GM19397 (cell line): Measurements from ENCODE around the gene ASB10.

Source experiments
- ATAC-seq: cut with Tn5 transposase; IDR thresholded peaks from one replicate; pipeline ENCODE4 v1.9.1; 2021; ENCODE audit warnings: mild to moderate bottlenecking, moderate library complexity; ENCODE audit not compliant: unreplicated experiment

Gene ASB10, protein sequence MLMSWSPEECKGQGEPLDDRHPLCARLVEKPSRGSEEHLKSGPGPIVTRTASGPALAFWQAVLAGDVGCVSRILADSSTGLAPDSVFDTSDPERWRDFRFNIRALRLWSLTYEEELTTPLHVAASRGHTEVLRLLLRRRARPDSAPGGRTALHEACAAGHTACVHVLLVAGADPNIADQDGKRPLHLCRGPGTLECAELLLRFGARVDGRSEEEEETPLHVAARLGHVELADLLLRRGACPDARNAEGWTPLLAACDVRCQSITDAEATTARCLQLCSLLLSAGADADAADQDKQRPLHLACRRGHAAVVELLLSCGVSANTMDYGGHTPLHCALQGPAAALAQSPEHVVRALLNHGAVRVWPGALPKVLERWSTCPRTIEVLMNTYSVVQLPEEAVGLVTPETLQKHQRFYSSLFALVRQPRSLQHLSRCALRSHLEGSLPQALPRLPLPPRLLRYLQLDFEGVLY

DNA sequence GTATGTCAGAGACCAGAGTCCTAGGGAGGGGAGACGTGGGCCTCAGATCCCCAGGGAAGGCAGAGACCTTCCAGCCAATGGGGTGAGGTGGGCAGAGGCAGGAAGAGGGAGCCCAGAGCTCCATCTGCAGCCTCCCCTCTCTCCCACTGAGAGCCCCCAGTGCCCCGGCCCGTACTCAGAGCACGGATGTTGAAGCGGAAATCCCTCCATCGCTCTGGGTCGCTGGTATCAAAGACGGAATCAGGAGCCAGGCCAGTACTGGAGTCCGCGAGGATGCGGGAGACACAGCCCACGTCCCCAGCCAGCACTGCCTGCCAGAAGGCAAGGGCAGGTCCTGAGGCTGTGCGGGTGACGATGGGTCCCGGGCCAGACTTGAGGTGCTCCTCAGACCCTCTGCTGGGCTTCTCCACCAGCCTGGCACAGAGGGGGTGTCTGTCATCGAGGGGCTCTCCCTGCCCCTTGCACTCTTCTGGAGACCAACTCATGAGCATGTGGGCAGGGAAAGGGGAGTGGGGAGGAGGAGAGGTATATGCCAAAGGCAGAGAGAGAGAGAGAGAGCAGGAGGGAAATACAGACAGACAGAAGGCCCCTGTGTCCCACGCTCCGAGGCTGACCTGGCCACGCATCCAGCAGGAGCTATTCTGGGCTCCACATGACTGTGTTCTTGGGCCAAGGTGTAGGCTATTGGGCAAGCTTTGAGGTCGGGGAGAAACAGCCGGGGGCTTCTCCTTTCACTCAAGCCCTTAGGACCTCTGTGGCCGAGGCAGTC is at the start of gene ASB10:
TSS of gene ASB10 (minus strand) at position 611 of the 769 bp plus-strand sequence. CDS start at position 491, 120 bp downstream.
- ATAC-seq: no peak

DNA sequence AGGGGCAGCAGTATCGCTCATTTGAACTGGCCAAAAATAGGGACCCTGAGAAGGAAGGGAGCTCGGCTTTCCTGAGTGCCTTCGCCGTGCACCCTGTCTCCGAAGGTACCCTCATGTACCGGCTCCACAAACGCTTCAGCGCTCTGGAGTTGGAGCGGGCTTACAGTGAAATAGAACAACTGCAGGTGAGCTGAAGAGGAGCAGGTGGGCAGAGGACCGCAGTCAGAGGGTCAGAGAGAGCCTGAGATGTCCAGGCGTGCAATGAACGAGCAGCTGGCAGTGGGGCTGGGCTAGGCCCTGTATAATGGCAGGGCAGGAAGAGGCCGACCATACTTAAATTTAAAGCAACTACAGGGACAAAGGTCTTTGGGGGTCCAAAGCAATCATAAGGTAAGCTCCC is 49.4 kb upstream of the ASB10 start:
- no peak for ATAC-seq

DNA sequence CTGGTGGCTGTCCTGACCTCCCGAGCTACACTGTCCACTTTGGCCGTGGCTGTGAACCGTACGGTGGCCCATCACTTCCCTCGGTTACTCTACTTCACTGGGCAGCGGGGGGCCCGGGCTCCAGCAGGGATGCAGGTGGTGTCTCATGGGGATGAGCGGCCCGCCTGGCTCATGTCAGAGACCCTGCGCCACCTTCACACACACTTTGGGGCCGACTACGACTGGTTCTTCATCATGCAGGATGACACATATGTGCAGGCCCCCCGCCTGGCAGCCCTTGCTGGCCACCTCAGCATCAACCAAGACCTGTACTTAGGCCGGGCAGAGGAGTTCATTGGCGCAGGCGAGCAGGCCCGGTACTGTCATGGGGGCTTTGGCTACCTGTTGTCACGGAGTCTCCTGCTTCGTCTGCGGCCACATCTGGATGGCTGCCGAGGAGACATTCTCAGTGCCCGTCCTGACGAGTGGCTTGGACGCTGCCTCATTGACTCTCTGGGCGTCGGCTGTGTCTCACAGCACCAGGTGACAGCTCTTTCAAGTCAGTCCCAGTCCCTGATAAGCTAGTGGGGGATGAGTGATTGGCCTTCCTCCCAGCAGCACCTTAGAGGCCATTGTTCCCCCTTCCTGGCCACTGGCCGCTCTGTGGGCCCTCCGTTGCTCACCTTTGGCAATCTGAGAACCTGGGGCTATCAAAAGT is 48.2 kb upstream of the ASB10 start:
- ATAC-seq: no peak

DNA sequence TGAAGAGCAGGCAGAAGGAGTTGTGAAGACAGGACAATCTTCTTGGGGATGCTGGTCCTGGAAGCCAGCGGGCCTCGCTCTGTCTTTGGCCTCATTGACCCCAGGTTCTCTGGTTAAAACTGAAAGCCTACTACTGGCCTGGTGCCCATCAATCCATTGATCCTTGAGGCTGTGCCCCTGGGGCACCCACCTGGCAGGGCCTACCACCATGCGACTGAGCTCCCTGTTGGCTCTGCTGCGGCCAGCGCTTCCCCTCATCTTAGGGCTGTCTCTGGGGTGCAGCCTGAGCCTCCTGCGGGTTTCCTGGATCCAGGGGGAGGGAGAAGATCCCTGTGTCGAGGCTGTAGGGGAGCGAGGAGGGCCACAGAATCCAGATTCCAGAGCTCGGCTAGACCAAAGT is 46.8 kb upstream of the ASB10 start:
- no peak for ATAC-seq

DNA sequence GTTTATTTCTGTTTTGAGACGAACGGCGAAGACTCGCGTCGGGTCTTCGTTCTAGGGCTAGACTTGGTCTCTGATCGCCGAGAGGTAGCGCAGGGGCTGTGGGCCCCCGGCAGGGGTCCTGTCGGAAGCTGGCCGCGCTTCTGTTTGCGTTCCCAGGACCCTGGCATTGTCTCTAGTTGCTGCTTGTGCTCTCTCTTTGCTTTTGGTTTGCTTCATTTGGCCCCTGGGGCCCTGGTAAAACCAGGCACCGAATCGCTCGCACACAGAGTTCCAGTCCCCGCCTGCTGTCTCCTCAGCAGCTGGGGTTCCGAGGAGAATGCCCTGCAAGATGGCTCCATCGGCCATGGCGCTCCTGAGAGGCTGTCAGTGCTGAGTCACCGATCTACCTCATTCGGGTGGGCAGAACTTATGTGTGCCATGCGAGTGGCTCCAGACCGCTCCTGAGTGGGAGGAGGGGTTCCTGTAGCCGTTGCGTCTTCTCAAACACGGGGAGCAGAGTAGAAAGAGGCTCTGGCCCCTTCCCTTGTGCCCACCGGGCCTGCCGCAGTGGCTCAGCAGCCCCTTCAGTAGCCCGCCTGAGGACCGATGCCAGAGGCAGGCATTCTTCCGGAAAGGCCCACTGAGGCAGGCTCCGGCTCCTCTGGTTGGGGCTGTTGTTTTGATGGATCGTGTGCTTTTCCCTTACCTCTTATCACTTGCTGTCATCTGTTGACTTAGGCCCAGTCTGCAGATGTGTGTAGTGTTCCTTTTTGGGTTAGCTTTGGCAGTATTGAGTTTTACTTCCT is 46.1 kb upstream of the ASB10 start:
- ATAC-seq: peak; percentile 15

DNA sequence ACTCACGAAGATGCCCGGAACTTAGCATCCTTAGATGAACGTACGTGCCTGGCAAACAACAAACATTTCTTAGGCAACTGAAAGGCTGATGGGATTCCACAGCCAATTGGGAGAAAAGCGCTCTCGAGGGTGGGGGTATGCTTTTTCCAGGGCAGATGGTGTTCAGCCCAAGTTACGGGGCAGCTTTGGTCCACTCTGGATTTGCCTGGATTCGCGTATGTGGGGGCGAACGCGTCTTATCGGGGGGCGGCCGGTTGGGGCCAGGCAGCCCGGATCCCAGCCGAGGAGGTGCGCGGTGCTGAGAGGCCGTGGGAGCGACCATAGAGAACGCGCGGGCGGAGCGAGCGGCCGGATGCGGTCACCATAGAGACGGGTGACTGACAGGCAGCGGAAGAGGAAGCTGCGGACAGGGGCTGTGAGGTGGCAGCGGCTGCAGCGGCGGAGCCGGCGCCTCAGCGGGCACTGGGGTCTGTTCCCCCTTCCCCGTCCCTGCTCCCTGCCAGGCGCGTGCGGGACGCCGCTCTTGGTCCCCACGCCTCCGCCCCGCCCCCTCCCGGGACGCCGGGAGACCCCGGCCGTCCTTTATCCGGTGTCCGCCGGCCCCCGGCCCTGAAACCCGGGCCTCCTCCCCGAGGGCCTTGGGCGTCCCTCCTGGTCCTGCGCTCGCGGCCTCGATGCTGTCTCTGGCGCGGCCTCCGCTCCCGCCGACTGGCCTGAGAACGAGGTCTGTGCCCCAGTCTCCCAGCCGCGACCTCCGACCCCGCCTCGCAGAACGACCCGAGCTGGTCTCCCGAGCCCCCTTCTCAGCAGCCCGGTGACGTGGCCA is 45.3 kb upstream of the ASB10 start, which contains the start of gene CHPF2:
TSS of gene CHPF2 (plus strand) at position 393 of the 826 bp plus-strand sequence. CDS start 1,529 bp downstream, outside the sequence.
- ATAC-seq: peak; percentile 97

DNA sequence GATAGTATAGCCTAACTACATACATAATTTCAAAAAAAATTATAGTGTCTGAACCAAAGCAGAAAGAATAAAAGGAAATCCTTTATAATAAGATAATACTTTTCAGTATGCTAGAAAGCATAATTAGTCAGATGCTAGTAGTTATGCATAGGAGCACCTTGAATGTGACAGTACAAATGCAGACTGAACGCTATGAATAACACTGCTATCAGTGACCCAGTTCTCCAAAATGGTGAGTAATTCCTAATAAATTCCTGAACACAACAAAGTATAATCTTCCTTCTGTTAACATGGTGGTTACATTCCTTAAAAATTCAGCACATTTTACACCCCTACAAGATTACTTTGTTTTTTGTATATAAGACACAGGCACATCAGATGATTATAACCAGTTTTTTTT is 44.0 kb upstream of the ASB10 start:
- ATAC-seq: no peak

DNA sequence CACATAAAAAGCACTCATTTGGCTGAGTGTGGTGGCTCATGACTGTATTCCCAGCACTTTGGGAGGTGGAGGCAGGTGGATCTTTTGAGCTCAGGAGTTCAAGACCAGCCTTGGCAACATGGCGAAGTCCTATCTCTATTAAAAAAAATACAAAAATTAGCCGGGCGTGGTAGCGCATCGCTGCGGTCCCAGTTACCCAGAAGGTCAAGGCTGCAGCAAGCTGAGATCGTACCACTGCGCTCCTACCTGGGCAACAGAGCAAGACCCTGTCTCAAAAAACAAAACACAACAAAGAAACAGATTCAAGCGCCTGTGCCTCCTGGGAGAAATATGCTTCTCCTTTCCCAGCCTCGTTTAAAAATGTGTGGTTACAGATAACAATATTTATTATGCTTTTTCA is 42.2 kb upstream of the ASB10 start:
- ATAC-seq: no peak

DNA sequence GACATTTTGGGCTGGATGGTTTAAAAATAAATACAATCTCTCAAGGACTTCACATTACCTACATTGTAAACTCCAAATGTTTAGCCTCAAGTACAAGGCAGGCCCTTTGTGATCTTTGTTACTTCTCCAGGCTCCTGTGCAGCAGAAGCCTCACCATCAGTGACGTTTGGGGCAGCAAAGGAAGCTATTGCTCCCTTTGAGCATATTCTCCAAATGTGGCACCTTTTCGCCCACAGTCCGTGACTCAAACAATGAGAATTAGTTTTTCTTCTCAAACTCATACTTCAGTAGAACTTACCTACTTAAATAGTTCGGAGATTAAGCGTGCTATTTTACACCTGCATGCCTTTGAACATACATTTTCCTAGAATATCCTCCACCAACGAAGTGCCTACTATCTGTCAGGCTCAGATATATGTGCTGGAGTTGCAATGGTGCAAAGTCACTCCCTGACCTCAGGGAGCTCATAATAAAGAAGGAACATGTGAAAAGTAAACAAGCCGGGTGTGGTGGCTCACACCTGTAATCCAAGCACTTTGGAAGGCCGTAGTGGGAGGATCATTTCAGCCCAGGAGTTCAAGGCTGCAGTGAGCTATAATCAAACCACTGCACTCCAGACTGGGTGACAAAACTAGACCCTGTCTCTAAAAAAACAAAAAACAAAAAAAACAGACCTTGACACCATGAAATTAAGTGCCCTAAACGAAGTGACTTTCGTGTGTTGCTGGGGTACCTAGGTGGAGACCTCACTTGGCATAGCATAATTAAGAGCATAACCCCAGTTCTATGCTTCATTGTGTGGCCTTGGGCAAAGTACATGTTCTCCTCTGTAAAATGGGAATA is 41.2 kb upstream of the ASB10 start:
- ATAC-seq: no peak

DNA sequence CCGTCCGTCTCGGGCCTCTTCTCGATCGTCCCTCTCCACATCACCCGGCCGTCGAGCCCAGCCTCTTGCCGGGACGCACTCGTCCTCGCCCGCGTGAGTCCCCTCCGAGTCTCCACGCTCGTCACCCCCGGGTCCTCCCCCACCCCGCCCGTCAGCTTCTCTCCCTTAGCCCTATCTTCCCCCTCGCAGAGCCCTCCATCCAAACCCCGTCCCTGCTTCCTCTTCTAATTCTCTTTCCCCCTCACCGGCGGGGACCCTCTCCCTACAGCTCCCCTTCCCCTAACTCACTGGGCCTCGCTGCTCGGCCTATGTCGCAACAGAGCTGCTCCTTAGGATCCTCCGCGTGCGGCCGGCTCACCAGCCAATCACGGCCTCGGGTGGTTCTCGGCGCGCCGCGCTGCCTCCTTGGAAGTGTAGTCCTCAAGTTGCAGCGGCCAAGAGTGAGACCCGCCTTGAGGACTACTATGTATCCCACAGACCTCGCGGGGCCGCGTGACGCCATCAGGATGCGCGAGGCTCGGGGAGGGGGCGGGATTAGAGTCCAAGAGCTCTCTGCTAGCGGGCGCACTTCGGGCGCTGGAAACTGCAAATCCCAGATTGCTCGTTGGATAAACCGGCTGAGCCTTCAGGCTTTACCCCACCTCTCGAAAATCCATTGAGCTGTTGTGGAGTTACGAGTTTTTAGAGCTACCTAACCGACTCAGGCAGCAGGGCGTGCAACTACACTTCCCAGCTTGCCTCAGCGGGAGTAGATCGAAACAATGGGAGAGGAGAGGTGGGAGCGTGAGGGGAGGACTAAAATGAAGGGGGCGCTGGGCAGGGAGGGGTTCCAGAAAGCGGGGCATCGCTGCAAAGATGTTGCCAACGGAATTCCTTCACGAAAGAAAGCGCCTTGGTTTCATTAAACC is 40.1 kb upstream of the ASB10 start, which contains the start of gene ABCF2:
TSS of gene ABCF2 (minus strand) at position 331 of the 908 bp plus-strand sequence. CDS start 747 bp downstream, outside the sequence.
- peak; percentile 98 for ATAC-seq

DNA sequence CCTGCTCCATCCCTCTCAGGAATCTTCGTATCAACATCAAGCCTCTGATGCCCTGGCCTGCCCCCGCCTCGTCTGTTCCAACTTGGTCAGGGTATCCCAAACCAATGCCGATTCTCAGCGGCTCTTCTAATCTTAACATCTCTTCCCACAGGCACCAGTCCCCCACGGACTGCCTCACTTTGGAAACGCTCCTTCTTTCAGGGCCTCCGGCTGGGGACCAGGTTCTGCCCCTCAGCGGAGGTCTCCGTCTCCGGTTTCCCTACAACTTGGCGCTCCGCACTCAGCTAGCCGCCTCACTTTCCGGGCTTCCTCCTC is 39.5 kb upstream of the ASB10 start:
- no peak for ATAC-seq

DNA sequence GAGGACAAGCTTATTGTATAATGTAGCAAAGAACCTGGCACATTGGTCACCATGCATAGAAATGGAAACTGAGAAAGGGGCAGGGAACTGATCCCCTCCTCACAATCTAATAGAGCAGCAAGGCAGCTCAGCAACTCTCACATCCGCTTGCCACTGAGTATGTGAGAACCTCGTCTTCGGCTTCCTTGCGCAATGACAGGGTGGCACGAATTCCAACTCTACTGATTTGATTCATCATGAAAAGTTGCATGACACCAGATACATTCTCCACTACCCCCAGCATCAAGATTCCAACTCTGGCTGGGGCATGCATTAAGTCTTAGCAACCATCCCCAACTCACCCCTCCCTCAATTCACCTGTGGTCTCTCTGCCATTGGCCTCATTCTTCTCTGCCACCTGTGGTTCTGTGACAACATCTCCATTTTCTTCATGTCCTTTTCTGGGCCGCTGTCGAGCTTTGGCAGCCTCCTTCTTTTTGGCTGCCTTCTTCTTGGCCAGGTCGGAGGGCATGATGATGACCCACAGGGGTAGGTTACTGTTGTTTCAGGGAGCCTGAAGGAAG is 39.0 kb upstream of the ASB10 start:
- no peak for ATAC-seq

DNA sequence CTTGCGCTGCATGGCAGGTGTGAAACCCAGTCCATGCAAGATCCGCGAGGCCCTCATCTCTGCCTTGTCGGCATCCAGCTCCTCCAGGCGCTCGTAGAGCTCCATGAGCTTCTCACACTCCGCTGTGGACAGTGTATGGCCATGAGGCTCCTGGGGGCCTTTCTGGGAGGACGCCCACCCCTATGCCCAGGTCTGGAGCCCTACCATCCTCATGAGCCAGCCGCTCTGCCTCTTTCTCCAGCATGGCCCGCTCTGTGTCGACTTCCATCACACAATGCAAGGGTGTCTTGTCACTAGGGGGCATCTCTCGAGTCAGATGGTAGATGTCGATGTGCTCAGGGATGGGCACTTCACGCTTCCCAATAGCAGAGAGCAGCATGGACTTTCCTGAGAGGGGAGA is 36.7 kb upstream of the ASB10 start:
- no peak for ATAC-seq

DNA sequence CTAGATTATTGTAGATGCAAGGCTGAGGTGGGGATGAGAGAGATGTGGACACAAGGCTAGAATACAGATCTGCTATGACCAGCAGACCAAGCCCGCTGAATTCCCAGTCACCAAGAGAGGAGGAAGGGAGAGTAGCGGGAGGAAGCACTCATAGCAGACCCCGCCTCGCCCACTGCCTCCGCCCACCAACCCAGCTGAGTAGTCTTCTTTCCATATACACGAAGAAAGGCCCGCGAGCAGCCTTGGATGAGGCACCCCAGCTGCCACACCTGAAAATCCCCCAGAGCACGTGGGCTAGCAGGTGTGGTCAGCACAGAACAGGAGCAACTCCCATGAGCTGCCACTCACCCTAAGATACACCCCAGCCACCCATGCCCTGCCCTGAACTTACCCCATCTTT is 31.1 kb upstream of the ASB10 start:
- ATAC-seq: no peak

DNA sequence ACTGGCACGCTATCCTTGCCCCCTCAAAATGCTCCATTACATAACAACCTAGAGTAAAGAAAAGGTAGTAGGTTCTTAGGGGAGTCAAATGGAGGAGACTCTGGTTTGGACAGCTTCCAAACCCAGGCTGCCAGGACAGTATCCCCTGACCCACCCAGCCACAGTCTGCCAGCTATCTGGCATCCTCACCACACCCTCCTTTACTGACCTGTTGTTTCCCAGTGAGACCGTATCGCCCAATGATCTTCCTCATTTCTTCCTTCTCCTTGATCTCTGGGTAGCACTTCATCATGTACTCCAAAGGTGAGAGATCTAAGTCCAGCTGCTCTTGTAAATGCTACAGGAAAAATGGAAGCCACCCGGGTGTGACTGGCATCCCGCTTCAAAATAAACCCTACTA is 28.3 kb upstream of the ASB10 start:
- ATAC-seq: no peak

DNA sequence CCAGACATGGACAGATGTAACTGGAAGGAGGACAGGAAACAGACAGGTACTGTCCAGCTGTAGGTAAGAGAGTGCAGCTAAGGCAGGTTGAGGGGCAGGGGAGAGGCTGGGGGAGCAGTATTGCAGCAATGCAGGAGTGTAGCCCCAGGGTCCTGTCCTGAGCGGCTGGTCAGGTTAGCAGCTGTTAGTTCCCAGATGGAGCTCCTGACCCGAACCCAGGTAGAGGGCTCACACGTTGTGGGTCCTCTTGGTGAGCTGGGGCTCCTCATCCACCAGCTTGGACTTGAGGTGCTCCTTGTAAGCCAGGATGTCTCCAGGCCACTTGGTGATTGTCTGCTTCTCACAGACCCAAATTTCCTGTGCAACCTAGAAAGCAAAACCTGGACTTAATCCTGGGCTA is 26.8 kb upstream of the ASB10 start:
- no peak for ATAC-seq

DNA sequence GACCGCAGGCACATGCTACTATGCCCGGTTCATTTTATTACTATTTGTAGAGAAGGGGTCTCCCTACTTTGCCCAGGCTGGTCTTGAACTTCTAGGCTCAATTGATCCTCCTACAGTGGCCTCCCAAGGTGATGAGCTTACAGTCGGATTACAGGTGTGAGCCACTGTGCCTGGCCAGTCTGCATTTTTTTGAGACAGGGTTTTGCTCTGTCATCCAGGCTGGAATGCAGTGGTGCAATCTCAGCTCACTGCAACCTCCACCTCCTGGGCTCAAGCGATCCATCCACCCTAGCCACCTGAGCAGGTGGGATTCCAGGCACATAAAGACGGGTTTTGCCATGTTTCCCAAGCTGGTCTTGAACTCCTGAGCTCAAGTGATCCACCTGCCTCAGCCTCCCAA is 25.6 kb upstream of the ASB10 start:
- ATAC-seq: no peak
